IMR-90 (cell line): Measurements from ENCODE around the gene CPLX3.

Experiments
- MAFK ChIP-seq: IDR thresholded peaks from 2 replicates; pipeline ENCODE4 v1.6.1; 2012; ENCODE audit warnings: low read depth, low read length, improper control_type of control experiment
- MAZ ChIP-seq: IDR thresholded peaks from 2 replicates; pipeline ENCODE4 v1.6.1; 2012; ENCODE audit warnings: low read depth, mild to moderate bottlenecking, low read length, improper control_type of control experiment, moderate library complexity, borderline replicate concordance
- MXI1 ChIP-seq: IDR thresholded peaks from 2 replicates; pipeline ENCODE4 v1.6.1; 2012; ENCODE audit warnings: low read depth, mild to moderate bottlenecking, low read length, moderate library complexity, borderline replicate concordance
- POLR2A ChIP-seq: IDR thresholded peaks from 2 replicates; pipeline ENCODE4 v1.6.1; 2012; ENCODE audit warnings: mild to moderate bottlenecking, low read depth, low read length
- RFX5 ChIP-seq: IDR thresholded peaks from 2 replicates; pipeline ENCODE4 v1.8.0; 2012; ENCODE audit warnings: low read depth, mild to moderate bottlenecking, low read length, moderate library complexity
- TF ChIP-seq, protein P1 (sequence below): conservative IDR thresholded peaks from 2 replicates; pipeline ENCODE4 v1.5.1; 2012; ENCODE audit warnings: mild to moderate bottlenecking, low read depth, low read length, improper control_type of control experiment
- TF ChIP-seq, protein P2 (sequence below): fragments of 150-350 bp; IDR thresholded peaks from 2 replicates; pipeline ENCODE4 v1.6.1; 2017; ENCODE audit warnings: mild to moderate bottlenecking, antibody characterized with exemption, low read length, low read depth

DNA sequence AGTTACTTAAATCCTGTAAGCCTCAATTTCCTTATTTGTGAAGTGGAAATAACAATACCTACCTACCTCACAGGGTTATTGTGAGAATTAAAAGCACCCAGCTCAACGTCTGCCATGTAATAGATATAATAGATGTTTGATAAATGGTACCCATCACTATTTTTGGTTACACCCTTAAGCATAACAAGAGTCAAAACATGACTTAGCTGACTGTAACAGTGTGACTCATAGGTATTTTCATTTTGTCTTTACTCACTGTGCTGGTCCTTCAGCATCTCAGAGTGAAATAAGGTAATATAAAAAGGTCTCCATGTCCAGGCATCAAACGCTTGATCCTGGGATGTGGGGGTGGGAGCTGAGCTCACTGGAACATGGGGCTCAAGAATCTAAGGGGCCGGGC, 3.1 kb downstream of the CPLX3 start:
- TF ChIP-seq MXI1 (no peak), MAFK (no peak), POLR2A (no peak), MAZ (no peak), RFX5 (no peak)
- TF ChIP-seq, protein P1, sequence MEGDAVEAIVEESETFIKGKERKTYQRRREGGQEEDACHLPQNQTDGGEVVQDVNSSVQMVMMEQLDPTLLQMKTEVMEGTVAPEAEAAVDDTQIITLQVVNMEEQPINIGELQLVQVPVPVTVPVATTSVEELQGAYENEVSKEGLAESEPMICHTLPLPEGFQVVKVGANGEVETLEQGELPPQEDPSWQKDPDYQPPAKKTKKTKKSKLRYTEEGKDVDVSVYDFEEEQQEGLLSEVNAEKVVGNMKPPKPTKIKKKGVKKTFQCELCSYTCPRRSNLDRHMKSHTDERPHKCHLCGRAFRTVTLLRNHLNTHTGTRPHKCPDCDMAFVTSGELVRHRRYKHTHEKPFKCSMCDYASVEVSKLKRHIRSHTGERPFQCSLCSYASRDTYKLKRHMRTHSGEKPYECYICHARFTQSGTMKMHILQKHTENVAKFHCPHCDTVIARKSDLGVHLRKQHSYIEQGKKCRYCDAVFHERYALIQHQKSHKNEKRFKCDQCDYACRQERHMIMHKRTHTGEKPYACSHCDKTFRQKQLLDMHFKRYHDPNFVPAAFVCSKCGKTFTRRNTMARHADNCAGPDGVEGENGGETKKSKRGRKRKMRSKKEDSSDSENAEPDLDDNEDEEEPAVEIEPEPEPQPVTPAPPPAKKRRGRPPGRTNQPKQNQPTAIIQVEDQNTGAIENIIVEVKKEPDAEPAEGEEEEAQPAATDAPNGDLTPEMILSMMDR = no peak
- TF ChIP-seq, protein P2, sequence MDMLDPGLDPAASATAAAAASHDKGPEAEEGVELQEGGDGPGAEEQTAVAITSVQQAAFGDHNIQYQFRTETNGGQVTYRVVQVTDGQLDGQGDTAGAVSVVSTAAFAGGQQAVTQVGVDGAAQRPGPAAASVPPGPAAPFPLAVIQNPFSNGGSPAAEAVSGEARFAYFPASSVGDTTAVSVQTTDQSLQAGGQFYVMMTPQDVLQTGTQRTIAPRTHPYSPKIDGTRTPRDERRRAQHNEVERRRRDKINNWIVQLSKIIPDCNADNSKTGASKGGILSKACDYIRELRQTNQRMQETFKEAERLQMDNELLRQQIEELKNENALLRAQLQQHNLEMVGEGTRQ = no peak
